GM12878 (cell line): Measurements from ENCODE around the gene ZNF304. TPM values are rescaled to one million over a fixed set of nuclear protein-coding genes. Genes with fewer than 3 reads are reported as not detected.

Experiments
- CBFB ChIP-seq: IDR thresholded peaks from 2 replicates; pipeline ENCODE4 v1.6.1; 2016; ENCODE audit warnings: antibody characterized with exemption, low read depth
- CHD2 ChIP-seq: IDR thresholded peaks from 2 replicates; pipeline ENCODE4 v1.6.1; 2011; ENCODE audit warnings: low read depth, low read length, improper control_type of control experiment, borderline replicate concordance
- EED ChIP-seq: sonication (generic); IDR thresholded peaks from 2 replicates; pipeline ENCODE4 v1.6.1; 2016; ENCODE audit warnings: antibody characterized with exemption, low read depth
- FOXM1 ChIP-seq: IDR thresholded peaks from 2 replicates; pipeline ENCODE4 v1.6.1; 2012; ENCODE audit warnings: low read depth, mild to moderate bottlenecking, inconsistent platforms, low read length, moderate library complexity
- HCFC1 ChIP-seq: fragments of 150-350 bp; IDR thresholded peaks from 2 replicates; pipeline ENCODE4 v1.6.1; 2014; ENCODE audit warnings: low read length
- JUNB ChIP-seq: IDR thresholded peaks from 2 replicates; pipeline ENCODE4 v1.6.1; 2016; ENCODE audit warnings: antibody characterized with exemption, mild to moderate bottlenecking
- JUND ChIP-seq: IDR thresholded peaks from 2 replicates; pipeline ENCODE4 v1.6.1; 2012; ENCODE audit warnings: low read depth, mild to moderate bottlenecking, low read length, improper control_type of control experiment, moderate library complexity
- PML ChIP-seq: IDR thresholded peaks from 2 replicates; pipeline ENCODE4 v1.6.1; 2012; ENCODE audit warnings: low read length, inconsistent platforms
- POLR2AphosphoS5 ChIP-seq: IDR thresholded peaks from 2 replicates; pipeline ENCODE4 v1.6.1; 2011; ENCODE audit warnings: mild to moderate bottlenecking, low read length, inconsistent platforms
- SUZ12 ChIP-seq: fragments of 200-600 bp; sonication (generic); IDR thresholded peaks from one replicate; pipeline ENCODE4 v1.6.1; 2018; ENCODE audit warnings: antibody characterized with exemption, mild to moderate bottlenecking; ENCODE audit not compliant: unreplicated experiment
- TARDBP ChIP-seq: IDR thresholded peaks from 2 replicates; pipeline ENCODE4 v1.6.1; 2016; ENCODE audit warnings: borderline replicate concordance
- TCF3 ChIP-seq: IDR thresholded peaks from 2 replicates; pipeline ENCODE4 v1.6.1; 2012; ENCODE audit warnings: low read depth, mild to moderate bottlenecking, low read length, borderline replicate concordance; ENCODE audit not compliant: insufficient read depth
- ZSCAN29 ChIP-seq: fragments of 450-650 bp; IDR thresholded peaks from 2 replicates; pipeline ENCODE4 v1.6.1; 2017; ENCODE audit warnings: mild to moderate bottlenecking, moderate library complexity
- polyA plus RNA-seq, 11 experiments: library from polyadenylated mRNA; depleted of rRNA in 4 of 11; unstranded in 6 of 11; stranded (reverse) in 5 of 11; fragments of >200 nt; fragmentation: Nextera tagmentation in 4 of 11; fragmentation: Illumina TruSeq in 1 of 11; extraction: Ambion mirVana in 4 of 11; extraction: Trizol in 1 of 11; gene quantifications; 1 replicate in 1 of 11; 2 replicates in 10 of 11; pipeline versions ENCODE4 v1.2.1 to v1.2.3, GENCODE V29; 2011 to 2016; ENCODE audit warnings: inconsistent platforms in 2 of 11, missing spikeins in 2 of 11, low read depth in 1 of 11
- total RNA-seq, 4 experiments: library from RNA; depleted of rRNA in 3 of 4; stranded (reverse); fragments of >200 nt in 3 of 4; fragmentation: Illumina TruSeq in 1 of 4; extraction: Trizol in 1 of 4; gene quantifications; 2 replicates each; pipeline versions ENCODE4 v1.2.1 to v1.2.3, GENCODE V29; 2013 to 2021
- TF ChIP-seq, protein P1 (sequence below): IDR thresholded peaks from 2 replicates; pipeline ENCODE4 v1.6.1; 2012; ENCODE audit warnings: mild to moderate bottlenecking, low read depth, low read length
- TF ChIP-seq, protein P2 (sequence below): fragments of 450-650 bp; formaldehyde crosslinking; IDR thresholded peaks from 2 replicates; pipeline ENCODE4 v1.4.0; 2022; ENCODE audit warnings: mild to moderate bottlenecking, moderate library complexity
- TF ChIP-seq, protein P3 (sequence below): fragments of 150-350 bp; IDR thresholded peaks from 2 replicates; pipeline ENCODE4 v1.6.1; 2014; ENCODE audit warnings: mild to moderate bottlenecking, low read depth, low read length

The ZNF304 gene
- total and polyA plus RNA-seq, 10 of the 15 experiments (the other 5 are each of a cell fraction or from before 2014, with no cell fraction given), result 1.1 to 11.6 (median 6.9) TPM

DNA sequence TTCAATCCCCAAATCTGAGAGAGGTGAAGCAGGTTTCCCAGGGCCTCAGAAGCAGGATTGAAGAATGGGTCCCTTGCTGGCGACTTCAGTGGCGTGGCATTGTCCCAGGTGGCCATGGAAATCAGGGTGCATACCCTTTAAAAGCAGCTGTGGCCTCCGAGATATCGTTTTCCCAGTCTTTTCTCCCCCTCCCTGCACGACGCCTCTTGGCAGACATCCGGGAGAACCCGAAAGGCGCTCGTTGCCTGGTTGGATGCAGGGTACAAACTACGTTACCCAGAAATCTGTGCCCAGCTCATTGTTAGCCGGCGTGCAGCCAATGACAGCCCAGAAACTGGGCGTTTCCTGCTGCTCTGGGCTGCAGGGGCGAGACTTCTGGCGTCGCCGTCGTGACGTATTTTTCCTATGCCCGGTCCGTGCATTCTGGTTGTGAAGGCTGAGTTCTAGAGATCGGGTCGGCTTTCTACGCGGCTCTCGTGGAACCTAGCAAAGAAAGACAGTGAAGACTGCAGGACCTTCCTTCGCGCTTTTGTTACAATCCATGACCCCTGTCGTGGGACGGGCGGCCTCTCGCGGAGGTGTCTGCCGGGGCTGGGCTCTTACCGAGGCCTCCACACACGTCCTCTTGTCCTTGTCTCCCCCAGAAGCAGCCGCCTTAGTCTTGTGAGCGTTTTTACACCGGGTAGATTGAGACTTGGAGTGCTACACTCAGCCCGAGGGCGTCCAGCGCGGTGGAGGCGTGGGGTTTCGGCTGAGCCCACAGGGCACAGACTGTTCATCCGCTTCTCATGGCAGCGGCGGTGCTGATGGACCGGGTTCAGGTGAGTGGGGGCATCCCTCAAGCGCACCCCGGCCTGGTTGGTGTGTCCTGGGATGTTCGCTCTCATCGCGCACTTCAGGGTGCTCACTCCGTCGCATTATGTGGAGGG lies at the start of gene ZNF304 (continued):
- TF ChIP-seq, protein P1, sequence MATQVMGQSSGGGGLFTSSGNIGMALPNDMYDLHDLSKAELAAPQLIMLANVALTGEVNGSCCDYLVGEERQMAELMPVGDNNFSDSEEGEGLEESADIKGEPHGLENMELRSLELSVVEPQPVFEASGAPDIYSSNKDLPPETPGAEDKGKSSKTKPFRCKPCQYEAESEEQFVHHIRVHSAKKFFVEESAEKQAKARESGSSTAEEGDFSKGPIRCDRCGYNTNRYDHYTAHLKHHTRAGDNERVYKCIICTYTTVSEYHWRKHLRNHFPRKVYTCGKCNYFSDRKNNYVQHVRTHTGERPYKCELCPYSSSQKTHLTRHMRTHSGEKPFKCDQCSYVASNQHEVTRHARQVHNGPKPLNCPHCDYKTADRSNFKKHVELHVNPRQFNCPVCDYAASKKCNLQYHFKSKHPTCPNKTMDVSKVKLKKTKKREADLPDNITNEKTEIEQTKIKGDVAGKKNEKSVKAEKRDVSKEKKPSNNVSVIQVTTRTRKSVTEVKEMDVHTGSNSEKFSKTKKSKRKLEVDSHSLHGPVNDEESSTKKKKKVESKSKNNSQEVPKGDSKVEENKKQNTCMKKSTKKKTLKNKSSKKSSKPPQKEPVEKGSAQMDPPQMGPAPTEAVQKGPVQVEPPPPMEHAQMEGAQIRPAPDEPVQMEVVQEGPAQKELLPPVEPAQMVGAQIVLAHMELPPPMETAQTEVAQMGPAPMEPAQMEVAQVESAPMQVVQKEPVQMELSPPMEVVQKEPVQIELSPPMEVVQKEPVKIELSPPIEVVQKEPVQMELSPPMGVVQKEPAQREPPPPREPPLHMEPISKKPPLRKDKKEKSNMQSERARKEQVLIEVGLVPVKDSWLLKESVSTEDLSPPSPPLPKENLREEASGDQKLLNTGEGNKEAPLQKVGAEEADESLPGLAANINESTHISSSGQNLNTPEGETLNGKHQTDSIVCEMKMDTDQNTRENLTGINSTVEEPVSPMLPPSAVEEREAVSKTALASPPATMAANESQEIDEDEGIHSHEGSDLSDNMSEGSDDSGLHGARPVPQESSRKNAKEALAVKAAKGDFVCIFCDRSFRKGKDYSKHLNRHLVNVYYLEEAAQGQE, result no peak
- no peak for TF ChIP-seq TARDBP
- TF ChIP-seq FOXM1, result no peak
- no peak for TF ChIP-seq SUZ12
- TF ChIP-seq, protein P2, sequence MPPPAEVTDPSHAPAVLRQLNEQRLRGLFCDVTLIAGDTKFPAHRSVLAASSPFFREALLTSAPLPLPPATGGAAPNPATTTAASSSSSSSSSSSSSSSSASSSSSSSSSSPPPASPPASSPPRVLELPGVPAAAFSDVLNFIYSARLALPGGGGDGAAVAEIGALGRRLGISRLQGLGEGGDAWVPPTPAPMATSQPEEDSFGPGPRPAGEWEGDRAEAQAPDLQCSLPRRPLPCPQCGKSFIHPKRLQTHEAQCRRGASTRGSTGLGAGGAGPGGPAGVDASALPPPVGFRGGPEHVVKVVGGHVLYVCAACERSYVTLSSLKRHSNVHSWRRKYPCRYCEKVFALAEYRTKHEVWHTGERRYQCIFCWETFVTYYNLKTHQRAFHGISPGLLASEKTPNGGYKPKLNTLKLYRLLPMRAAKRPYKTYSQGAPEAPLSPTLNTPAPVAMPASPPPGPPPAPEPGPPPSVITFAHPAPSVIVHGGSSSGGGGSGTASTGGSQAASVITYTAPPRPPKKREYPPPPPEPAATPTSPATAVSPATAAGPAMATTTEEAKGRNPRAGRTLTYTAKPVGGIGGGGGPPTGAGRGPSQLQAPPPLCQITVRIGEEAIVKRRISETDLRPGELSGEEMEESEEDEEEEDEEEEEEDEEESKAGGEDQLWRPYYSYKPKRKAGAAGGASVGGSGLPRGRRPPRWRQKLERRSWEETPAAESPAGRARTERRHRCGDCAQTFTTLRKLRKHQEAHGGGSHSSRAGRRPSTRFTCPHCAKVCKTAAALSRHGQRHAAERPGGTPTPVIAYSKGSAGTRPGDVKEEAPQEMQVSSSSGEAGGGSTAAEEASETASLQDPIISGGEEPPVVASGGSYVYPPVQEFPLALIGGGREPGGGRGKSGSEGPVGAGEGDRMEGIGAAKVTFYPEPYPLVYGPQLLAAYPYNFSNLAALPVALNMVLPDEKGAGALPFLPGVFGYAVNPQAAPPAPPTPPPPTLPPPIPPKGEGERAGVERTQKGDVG, result no peak
- 0 out of 2 replicates have a peak, but pooled peaks have one; percentile 6 for TF ChIP-seq JUND
- TF ChIP-seq CHD2, result peak; percentile 66
- TF ChIP-seq TCF3, result no peak
- no peak for TF ChIP-seq JUNB
- TF ChIP-seq EED, result no peak
- peak; percentile 28; the same call in 1 of the 2 replicates for TF ChIP-seq CBFB
- TF ChIP-seq ZSCAN29, result no peak
- peak; percentile 89 for TF ChIP-seq HCFC1
- TF ChIP-seq, protein P3, sequence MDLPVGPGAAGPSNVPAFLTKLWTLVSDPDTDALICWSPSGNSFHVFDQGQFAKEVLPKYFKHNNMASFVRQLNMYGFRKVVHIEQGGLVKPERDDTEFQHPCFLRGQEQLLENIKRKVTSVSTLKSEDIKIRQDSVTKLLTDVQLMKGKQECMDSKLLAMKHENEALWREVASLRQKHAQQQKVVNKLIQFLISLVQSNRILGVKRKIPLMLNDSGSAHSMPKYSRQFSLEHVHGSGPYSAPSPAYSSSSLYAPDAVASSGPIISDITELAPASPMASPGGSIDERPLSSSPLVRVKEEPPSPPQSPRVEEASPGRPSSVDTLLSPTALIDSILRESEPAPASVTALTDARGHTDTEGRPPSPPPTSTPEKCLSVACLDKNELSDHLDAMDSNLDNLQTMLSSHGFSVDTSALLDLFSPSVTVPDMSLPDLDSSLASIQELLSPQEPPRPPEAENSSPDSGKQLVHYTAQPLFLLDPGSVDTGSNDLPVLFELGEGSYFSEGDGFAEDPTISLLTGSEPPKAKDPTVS, result no peak
- peak; percentile 63 for TF ChIP-seq POLR2AphosphoS5
- TF ChIP-seq PML, result no peak
